NCI-H345 treated with DMSO at 0.1 percent for 48 hours (cell line): ENCODE data around the gene GPNMB.
A peak's percentile ranks its signal among the peaks of the same experiment; 100 is the strongest.

Experiments
- DNase-seq: peaks from one replicate; lab custom pipeline; 2025; ENCODE audit not compliant: unreplicated experiment; lab: John Stamatoyannopoulos, UW

The GPNMB gene

DNA sequence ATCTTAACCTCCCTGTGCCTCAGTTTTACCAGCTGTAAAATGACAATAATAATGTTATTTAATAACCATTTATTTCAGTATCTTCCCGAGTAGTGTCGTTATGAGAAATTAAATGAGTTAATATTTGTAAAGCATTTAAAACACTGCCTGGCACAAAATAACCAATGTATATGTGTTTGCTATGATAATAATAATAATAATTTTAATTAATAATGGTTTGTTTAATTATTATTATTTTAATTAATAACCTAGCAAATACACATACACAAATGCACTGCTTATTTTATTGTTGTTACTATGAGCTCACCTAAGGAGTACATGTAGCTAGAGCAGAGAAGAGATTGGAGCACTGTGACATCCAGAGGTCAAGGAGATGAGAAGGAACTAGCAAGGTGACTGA, 18.2 kb upstream of the GPNMB start:
- DNase-seq: no peak

DNA sequence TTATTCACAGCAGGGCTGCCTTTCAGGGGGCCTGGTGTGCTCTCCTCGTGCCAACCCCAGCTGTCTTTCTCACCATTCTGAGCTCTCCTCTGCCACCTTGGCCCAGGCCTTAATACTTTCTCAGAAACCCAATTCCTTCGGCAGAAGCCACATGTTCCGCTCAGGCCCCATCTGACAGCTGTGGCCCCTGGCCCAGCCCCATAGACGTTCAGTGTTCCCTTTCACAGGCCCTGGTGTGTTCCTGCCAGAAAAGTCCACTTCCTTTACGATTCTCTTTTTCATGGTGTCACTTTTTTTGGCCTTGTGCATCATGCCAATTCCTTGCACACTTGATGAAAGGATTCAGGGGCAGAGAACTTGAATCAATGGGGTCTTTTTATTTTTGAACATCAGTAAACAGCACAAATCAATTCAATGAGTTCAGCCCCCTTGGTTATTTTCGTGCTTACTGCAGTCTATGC, 15.9 kb upstream of the GPNMB start:
- no peak for DNase-seq

DNA sequence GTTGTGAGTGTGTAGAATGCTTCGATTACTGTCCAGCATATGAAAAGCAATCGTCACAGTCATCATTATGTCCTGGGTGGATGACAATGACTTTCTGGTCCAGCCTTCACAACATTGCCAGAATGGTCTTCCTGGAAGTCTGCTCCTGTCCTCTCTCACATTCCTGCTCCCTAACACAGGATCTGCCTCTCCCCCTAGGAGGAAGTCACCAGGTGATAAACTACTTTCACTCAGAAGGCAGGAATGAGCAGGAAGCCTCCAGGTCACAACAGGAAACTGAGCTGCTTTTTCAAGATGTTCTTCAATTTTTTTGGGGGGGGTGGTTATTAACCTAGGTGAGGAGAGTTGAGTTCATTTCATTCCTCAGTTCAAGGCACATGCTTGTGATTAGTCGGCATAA, 13.6 kb upstream of the GPNMB start:
- no peak for DNase-seq

DNA sequence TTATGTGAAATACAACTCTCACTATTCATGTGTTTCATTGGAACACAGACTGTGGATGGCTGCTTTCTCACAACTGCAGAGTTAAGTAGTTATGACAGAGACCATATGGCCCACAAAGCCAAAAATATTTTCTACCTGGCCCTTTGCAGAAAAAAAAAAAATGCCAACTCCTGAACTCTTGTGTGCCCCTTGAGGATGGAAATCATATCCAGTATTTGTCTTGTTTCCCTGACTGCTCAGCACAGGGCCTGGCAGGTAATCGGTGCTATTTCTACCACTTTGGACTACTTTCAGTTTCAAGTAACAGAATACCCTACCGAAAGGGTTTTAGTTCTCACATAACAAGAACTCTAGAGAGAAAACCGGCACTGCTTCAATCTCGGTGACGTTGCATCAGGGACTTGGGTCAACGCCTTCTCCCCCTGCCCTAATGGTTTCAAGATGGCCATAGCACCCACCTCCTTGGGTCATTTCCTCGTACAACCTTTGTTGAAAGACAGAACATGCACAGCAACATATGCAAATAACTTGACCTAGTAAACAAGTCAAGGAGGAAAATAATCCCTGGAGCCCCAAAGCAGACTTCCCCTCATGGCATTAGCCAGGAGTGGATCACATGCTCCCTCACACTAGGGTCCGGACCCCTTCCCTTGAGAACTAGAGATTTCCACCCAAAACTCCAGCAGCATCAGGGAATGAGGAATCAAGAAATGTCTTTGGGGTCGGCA, 11.8 kb upstream of the GPNMB start:
- no peak for DNase-seq

DNA sequence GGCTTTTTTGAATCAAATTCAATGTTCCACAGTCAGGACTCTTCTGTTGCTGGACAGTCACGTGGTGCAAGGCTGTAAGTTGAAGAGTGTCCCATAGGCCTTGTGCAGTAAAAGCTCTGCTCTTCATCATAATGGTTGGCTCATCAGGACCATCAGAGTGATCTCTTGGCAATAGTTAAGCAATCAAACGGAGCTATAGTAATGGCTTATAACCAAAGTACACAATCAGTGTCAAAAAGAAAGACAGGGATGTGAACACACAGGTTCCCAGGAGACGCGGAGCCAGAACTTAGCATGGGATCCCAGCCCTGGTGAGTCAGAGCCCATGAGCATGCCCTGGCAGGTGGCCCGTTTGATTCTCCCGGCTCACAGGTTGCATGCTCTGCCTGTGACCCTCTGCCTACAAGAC, 10.8 kb upstream of the GPNMB start:
- DNase-seq: no peak

DNA sequence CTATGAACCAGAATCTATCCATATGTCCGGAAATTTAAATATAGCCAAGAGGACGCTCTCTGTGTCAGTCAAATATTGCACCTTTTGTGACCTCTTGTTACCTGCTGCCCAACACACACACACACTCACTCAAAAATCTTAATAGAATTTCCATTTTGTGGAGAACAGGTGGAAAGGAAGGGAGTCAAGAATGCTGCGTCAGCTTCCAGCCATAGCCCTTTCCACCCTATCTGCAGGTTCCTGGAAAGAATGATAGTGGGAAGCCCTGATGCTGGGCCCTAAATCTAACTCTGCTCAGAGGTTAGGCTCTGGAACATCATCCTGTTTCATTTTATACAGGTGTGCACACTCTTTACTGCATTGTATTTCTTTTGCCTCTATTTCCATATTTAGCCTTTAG, 9.6 kb upstream of the GPNMB start:
- no peak for DNase-seq

DNA sequence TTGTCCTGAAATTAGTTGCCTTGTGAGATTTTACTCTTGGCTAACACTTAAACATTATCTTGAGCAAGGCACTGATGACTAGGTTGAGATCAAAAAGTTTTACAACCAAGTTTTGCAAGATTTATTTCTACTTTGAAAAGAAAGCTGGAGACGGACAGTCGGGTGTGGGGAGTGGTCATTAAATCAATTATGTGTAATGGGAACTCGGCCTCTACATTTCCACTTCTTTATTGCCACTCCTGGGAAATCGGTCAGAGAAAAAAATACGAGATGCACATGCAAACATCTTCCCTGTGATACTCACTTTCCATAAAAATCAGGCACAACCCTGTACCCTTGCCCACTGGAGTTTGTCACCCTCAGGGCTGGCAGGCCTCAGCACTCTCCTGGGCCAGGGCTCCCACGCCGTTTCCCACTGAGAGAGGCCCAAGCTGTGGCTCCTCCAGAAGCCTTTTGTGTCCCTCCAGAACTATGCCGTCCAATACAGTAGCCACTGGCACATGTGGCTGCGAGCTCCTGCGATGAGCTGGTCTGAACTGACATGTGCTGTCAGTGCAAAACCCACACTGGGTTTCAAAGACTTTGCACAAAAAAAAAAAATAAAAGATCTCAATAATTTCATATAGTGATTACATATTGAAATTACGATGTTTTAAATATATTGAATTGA, 7.5 kb upstream of the GPNMB start:
- no peak for DNase-seq

DNA sequence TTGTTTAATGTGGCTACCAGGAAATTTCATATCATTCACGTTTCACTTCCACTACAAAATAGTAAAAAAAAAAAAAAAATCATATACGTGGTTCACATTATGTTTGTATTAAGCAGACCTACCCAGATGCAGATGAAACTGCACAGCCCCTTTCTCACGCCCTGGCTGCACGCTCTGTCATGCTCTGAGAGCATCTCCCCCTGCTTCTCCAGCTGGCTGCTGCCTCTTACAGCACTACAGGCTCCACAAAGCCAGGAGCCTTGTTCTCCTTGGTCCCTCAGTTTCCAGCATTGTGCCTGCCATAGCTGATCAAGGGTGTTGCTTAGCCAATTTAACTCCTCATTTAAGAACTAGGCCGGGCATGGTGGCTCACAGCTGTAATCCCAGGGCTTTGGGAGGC, 6.9 kb upstream of the GPNMB start:
- no peak for DNase-seq

DNA sequence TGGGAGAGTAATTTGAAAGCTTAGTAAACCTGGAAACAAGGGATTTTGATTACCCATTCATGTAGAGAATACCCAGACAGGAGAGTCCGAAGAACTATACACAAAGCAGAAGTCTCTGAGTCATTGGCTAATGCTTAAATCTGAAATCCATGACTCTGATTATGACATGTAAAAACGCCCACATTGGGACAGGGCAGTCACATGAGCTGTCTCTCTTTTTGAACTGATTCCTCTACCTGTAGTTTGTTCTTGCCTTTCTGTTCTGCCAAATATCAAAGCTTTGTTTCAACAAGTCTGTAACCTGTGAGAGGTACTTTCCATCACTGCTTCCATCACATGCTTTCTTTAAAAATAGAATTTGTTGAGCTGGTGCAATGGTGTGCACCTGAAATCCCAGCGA, 4.3 kb upstream of the GPNMB start:
- DNase-seq: no peak

DNA sequence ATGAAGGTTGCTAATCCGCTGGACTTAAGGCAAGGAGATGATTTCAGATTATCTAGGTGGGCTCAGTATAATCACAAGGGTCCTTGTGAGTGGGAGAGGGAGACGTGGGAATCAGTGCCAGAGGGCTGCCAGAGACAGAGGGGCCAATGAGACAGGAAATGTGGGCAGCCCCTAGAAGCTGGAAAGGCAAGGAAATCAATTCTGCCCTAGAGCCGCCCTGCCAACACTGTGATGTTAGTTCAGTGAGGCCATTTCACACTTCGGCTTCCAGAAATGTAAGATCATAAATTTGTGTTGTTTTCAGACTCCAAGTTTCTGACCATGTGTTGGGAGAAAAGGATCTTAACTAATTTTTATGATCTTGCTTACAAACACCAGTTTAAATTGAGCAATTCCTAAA, 3.6 kb upstream of the GPNMB start:
- DNase-seq: no peak

DNA sequence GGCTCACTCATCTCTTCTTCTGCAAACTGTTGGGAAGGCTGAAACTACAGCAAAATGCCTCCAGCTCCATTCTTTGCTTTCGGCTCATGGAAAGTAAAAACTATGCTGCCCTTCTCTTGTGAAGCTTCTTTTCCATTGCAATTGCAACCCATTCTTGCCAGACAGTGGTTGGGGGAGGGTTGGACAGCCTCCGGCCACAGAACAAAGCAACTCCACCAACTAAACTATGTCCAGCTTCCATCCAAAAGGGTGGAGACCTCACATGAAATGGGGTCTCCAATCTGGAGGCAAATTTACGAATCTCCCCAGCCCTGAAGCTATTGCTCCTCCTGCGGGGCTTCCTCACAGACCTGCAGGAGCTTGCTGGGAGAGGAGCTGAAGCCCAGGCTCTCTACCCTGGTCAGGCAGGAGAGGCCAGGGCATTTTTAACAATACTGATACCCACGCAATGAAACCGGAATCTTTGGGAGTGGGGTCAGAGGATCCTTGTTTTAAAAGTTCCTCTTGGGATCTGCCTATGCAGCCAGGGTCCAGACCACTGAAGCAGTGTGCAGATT, 549 bp downstream of the GPNMB start:
- no peak for DNase-seq

DNA sequence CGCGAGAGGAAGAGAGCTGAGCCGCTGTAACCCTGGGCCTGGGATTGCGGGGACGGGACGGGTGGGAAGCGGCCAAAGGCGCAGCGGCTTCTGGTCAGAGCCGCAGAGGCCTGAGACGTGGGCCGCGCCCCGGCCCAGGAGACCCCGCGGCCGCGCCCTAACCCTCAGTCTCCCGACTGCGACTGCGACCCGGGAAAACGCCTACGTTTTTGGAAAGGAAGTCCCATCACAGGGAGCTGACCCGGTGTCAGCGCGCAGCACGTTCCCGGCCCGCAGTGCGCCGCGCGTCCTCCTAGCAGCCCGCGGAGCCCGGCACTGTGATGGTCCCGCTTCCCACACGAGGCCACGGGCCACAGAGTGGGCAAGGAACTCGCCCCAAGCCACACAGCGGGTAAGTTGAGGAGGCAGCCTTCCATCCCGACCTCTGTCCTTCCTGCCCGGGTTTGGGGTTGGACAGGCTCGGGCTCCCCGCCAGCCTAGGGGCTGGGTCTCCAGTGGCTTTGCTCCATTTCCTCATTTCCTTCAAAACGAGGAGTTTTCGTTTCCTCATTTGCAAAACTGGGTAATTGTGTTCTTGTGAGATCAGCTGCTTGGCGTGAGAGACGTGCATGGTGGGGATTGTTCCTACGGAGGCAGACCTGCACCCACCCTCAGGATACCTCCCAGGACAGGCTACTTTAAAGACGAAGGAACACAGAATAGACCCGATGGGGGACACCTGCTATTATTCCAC, 1.2 kb downstream of the GPNMB start:
- no peak for DNase-seq

DNA sequence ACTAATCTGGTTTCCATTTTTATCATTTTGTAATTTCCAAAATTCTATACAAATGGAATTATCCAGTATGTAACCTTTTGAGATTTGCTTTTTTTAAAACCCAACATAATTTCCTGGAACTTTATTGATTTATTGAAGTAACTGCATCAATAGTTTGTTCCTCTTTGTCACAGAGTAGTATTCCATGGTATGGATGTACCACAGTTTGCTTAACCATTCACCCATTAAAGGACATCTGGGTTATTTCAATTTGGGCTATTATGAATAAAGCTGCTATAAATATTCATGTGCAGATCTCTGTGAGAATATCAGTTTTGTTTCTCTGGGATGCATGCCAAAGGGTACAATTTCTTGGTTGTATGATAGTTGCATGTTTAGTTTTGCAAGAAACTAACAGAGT, 2.9 kb downstream of the GPNMB start:
- DNase-seq: no peak

DNA sequence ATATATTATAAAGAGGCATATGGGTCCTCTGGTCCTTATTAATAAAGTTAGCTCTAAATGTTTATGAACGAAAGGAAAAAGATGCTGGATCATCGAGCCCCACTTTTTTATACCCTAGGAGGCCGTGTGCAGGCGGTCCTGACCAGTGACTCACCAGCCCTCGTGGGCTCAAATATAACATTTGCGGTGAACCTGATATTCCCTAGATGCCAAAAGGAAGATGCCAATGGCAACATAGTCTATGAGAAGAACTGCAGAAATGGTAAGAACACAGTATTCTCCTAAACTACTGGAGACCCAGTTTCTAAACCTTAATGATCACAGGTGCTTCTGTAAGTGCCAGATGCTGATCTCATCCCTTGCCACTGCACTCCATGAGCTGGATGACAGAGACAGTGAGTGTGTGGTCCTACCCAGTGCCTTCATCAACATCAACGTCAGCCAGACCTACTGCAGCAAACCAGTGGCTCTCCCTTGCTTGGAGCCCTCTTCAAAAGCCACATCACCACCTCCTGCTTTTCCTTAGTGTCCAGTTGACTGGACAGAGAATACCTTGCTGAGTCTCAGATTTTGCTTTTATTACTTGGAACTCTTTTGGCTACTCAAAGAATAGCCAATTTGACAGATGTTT, 7.6 kb downstream of the GPNMB start:
- no peak for DNase-seq

DNA sequence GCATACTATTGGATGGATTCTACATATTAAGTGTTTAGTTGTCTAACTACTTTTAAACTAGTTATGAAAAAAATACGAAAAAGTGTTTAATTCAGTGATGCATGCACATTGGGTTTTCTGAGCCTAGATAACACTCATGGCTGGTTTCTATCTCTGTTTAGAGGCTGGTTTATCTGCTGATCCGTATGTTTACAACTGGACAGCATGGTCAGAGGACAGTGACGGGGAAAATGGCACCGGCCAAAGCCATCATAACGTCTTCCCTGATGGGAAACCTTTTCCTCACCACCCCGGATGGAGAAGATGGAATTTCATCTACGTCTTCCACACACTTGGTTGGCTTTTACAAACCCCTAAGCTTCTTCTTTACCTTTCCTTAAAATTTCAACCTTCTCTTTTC, 10.2 kb downstream of the GPNMB start:
- no peak for DNase-seq

DNA sequence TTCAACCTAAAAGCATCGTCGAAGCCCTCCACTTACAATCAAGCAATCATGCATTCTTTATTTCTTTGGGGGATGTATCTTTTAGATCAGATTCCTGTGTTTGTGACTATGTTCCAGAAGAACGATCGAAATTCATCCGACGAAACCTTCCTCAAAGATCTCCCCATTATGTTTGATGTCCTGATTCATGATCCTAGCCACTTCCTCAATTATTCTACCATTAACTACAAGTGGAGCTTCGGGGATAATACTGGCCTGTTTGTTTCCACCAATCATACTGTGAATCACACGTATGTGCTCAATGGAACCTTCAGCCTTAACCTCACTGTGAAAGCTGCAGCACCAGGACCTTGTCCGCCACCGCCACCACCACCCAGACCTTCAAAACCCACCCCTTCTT, 13.8 kb downstream of the GPNMB start:
- no peak for DNase-seq

DNA sequence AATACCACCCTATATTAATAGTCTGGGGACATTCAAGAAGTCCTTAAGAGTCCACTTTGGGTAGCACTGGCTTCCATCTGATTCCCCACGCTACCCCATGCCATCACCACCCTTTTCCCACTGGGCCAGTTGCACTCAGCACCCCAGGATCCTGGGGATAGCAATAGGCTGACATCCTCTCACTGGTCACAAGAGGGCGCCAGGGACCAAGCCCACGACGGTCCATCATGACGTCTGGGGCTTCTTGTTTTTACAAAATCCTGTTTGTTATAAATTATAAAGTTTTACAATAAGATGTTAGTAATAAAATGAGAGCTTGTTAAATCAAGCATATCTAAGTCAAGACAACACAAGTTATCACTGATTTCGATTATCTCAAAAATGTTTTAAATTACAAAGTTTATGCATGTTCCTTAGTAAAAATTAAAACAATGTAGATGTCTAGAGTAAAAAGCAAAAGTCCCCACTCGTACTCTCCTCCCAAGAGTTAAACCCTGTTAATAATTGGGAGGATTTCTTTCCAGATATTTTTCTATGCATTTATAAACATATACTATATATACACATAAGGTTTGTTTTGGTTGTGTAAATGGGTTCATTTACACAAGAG, 15.4 kb downstream of the GPNMB start:
- DNase-seq: peak; percentile 41

DNA sequence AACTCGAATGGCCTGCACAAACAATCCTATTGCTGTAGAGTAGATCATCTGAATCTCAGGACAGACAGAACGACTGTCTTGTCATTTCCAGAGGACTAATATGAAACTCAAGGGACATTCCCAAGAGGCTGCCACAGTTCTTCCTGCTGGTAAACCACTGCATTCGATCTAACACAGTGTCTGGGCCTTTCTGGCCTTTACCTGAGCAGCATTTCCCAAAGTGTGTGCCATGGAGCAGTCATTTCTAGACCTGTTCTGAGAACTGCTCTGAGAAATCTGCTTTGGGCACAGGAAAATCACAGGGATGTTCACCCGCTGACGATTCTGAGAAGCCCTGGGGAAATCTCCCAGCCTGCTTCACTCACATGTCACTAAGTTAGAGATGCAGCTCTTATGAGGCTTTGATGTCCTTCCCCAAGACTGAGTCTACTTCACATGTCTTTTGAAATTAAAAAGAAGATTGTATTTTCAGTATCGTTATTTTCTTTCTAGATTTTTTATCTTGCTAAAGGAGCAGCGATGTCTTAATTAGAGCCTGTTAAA, 18.4 kb downstream of the GPNMB start:
- DNase-seq: no peak

DNA sequence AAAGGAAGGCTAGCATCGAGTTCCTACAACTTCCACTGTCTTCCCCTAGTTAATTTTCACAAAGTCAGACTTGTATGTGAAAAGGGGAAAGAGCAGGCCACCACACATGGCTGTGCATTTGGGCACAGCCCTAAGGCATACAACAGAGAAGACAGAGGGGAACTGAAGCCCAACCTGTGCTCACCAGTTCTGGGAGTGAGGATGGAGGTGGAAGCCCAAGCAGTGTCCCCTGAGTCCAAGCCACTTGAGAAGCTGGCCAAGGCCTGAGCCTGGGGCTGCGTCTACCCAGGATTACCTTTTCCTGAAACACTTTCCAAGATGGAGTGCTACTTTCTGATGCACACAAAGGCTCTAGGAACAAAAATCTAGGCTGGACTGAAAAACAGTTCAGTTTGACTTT, 20.3 kb downstream of the GPNMB start:
- no peak for DNase-seq

DNA sequence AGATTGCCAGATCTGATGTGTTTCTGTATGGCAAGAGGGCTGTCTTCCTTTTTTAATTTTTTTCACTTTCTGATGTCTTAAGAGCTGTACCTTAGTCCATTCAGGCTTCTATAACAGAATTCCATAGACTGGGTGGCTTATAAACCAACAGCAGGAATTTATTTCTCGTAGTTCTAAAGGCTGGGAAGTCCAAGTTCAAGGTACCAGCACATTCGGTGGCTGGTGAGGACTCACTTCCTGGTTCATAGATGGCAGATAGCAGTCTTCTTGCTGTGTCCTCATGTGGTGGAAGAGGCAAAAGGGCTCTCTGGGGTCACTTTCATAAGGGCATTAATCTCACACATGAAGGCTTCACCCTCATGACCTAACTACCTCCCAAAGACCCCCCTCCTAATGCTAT, 20.8 kb downstream of the GPNMB start:
- no peak for DNase-seq

DNA sequence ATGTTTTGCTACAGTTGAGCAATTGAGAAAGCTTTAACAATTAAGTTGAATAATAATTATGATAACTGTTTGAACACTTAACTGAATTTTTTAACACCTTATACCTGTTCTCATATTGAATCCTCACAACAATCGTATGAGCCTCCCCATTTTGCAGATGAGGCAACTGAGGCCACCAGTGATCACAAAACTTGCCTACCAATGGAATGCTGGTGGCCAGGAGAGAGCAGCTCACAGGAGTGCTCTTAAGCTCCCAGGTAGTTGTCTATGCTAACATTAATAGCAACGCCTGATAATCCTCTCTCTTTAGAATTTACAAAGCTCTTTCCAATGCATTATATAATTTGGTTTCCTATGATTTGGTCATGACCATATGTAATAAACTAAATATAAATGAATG, 21.6 kb downstream of the GPNMB start:
- no peak for DNase-seq
